OCI-LY7 (cell line): ENCODE results near the gene GNAZ. TPM values are rescaled to one million over a fixed set of nuclear protein-coding genes. Genes with fewer than 3 reads are reported as not detected.

Experiments
- BruUV-seq: library from RNA; stranded (reverse); fragments of 400-500 nt; replicated peaks from 2 replicates; lab custom pipeline; 2021; lab: Mats Ljungman, UMichigan
- CTCF ChIA-PET: fragments of 300-600 bp; sonication (Branson Sonifier 250); formaldehyde crosslinking; loops from one replicate; lab custom pipeline; 2022; ENCODE audit warnings: antibody characterized with exemption; ENCODE audit not compliant: unreplicated experiment; lab: Charles Lee
- POLR2A ChIA-PET: fragments of 300-600 bp; sonication (Branson Sonifier 250); formaldehyde crosslinking; loops from one replicate; lab custom pipeline; 2022; ENCODE audit warnings: antibody characterized with exemption; lab: Charles Lee
- DNase-seq: peaks from one replicate; pipeline ENCODE4 v3.0.0-alpha.2; 2015; ENCODE audit warnings: low spot score
- H2AFZ ChIP-seq: fragments of 200-600 bp; sonication (generic), shearing (Covaris generic); 2 replicates; pipeline ENCODE4 v1.6.1; 2014; ENCODE audit warnings: mild to moderate bottlenecking, antibody characterized with exemption, low read length, moderate library complexity
- H3K27ac ChIP-seq: fragments of 200-600 bp; sonication (generic); 2 replicates; pipeline ENCODE4 v1.5.1; 2014; ENCODE audit warnings: mixed run types, low read depth, mild to moderate bottlenecking, moderate library complexity, low read length, inconsistent platforms; ENCODE audit not compliant: poor library complexity, severe bottlenecking
- H3K36me3 ChIP-seq: fragments of 200-600 bp; sonication (generic); 2 replicates; pipeline ENCODE4 v1.6.1; 2014; ENCODE audit warnings: mild to moderate bottlenecking, antibody characterized with exemption, low read length, moderate library complexity, mixed read lengths; ENCODE audit not compliant: insufficient read depth
- H3K4me1 ChIP-seq: fragments of 200-600 bp; sonication (generic); 2 replicates; pipeline ENCODE4 v1.5.1; 2014; ENCODE audit warnings: mild to moderate bottlenecking, low read length; ENCODE audit not compliant: insufficient read depth, poor library complexity, severe bottlenecking
- H3K4me2 ChIP-seq: fragments of 200-600 bp; sonication (generic); 2 replicates; pipeline ENCODE4 v1.6.1; 2014; ENCODE audit warnings: mild to moderate bottlenecking, low read length
- H3K4me3 ChIP-seq: fragments of 200-600 bp; sonication (generic); 2 replicates; pipeline ENCODE4 v1.5.1; 2014; ENCODE audit warnings: mild to moderate bottlenecking, low read depth, low read length; ENCODE audit not compliant: poor library complexity, severe bottlenecking
- H3K79me2 ChIP-seq: fragments of 200-600 bp; sonication (generic); 2 replicates; pipeline ENCODE4 v1.6.1; 2016; ENCODE audit warnings: low read depth, mild to moderate bottlenecking, low read length, moderate library complexity, mixed read lengths; ENCODE audit not compliant: insufficient read depth
- H3K9me2 ChIP-seq: fragments of 200-600 bp; sonication (generic); 2 replicates; pipeline ENCODE4 v1.6.1; 2016; ENCODE audit warnings: mild to moderate bottlenecking, low read length, mixed read lengths; ENCODE audit not compliant: insufficient read depth
- H3K9me3 ChIP-seq: fragments of 200-600 bp; sonication (generic); 2 replicates; pipeline ENCODE4 v1.6.1; 2014; ENCODE audit warnings: mild to moderate bottlenecking, mixed run types, low read length, mixed read lengths
- H4K20me1 ChIP-seq: fragments of 200-600 bp; sonication (generic); 2 replicates; pipeline ENCODE4 v1.6.1; 2014; ENCODE audit warnings: mild to moderate bottlenecking, antibody characterized with exemption, low read length, moderate library complexity, mixed read lengths; ENCODE audit not compliant: insufficient read depth
- EZH2phosphoT487 ChIP-seq: fragments of 200-600 bp; sonication (generic); IDR thresholded peaks from 2 replicates; pipeline ENCODE4 v1.6.1; 2018; ENCODE audit warnings: low read depth, borderline replicate concordance, mild to moderate bottlenecking, mixed run types, antibody characterized with exemption, low read length, moderate library complexity, mixed read lengths
- intact Hi-C: fragments of 100-400 bp; cut with micrococcal nuclease; formaldehyde crosslinking; loops from one replicate; pipeline ENCODE4 v1.10.0; 2022; ENCODE audit not compliant: unreplicated experiment
- total RNA-seq, 2 experiments: library from RNA; depleted of rRNA in 1 of 2; stranded (reverse); fragments of >200 nt in 1 of 2; shearing (Covaris generic) in 1 of 2; gene quantifications; 2 replicates each; pipeline ENCODE4 v1.2.3, GENCODE V29; 2014 to 2022
- TF ChIP-seq, protein P1 (sequence below): fragments of 200-600 bp; sonication (generic); conservative IDR thresholded peaks from 2 replicates; pipeline ENCODE4 v1.5.1; 2014; ENCODE audit warnings: mild to moderate bottlenecking, antibody characterized with exemption, low read length, moderate library complexity, mixed read lengths

GNAZ gene
- total RNA-seq, 2 experiments from 2014 or later, result 38.5 to 46.4 TPM

DNA sequence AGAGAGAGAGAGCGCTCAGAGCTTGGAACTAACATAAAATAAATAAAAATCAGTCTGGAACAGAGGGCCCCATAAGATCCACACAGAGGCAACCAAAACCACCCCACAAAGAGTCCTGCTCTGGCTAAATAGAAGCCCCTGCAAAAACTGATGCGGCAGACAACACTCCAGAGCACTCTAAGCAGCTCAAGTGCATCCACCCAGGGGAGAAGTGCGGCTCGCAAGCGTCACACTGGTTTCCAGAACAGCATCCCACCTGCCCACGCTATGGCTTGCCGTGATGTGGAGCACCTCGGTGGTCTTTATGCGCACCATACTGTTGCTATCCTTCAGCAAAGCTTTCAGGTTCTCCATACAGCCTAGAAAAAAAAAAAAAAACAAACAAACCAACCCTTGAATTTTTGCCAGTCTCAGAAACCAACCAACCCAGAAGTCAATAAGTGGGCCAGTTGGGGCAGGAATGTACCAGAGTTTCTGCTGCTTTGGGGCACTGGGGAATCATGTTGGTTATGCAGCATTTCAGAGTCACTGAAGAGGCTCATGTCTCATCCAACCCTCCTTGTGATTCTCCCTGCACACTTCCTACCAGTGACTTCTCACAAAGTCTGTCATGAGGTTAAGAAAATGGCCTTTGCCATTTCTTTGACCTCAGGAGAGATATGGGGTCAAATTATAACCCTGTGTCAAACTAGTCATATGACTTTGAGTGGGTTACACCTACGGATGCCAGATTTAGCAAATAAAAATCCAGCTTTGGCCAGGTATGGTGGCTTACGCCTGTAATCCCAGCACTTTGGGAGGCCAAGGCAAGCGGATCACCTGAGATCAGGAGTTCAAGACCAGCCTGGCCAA is 68.5 kb downstream of the GNAZ start:
- ChIA-PET CTCF (interaction anchor here (0.7 kb wide), 1 partner anchor 103 kb away, joined by 3 read pairs; no protein-coding TSS in a partner anchor), POLR2A (interaction anchor here (0.6 to 4.0 kb wide), 8 partner anchors 10 to 254 kb away, joined by 3 to 17 read pairs (median 4); no protein-coding TSS in a partner anchor)
- Histone ChIP-seq H3K79me2 (no peaks in the 10 kb centered on the region), H3K27ac (peak overlapping the region; percentile 94), H4K20me1 (no peaks in the 10 kb centered on the region), H3K36me3 (no peaks in the 10 kb centered on the region), H3K4me2 (peak overlapping the region; percentile 68), H3K9me3 (no peaks in the 10 kb centered on the region), H3K4me3 (peak overlapping the region; percentile 35), H2AFZ (peak overlapping the region; percentile 17; the same call in 1 of the 2 replicates), H3K4me1 (peaks cover 71% of the 10 kb centered on the region), H3K9me2 (no peaks in the 10 kb centered on the region)
- TF ChIP-seq, protein P1, sequence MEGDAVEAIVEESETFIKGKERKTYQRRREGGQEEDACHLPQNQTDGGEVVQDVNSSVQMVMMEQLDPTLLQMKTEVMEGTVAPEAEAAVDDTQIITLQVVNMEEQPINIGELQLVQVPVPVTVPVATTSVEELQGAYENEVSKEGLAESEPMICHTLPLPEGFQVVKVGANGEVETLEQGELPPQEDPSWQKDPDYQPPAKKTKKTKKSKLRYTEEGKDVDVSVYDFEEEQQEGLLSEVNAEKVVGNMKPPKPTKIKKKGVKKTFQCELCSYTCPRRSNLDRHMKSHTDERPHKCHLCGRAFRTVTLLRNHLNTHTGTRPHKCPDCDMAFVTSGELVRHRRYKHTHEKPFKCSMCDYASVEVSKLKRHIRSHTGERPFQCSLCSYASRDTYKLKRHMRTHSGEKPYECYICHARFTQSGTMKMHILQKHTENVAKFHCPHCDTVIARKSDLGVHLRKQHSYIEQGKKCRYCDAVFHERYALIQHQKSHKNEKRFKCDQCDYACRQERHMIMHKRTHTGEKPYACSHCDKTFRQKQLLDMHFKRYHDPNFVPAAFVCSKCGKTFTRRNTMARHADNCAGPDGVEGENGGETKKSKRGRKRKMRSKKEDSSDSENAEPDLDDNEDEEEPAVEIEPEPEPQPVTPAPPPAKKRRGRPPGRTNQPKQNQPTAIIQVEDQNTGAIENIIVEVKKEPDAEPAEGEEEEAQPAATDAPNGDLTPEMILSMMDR, result no peak
- no peak for TF ChIP-seq EZH2phosphoT487
- DNase-seq, result no peak
- BruUV-seq, result no TSS peak
- intact Hi-C loops, result loop anchor here (2.0 to 5.0 kb wide), 2 partner anchors 36 to 272 kb away; no protein-coding TSS in a partner anchor

DNA sequence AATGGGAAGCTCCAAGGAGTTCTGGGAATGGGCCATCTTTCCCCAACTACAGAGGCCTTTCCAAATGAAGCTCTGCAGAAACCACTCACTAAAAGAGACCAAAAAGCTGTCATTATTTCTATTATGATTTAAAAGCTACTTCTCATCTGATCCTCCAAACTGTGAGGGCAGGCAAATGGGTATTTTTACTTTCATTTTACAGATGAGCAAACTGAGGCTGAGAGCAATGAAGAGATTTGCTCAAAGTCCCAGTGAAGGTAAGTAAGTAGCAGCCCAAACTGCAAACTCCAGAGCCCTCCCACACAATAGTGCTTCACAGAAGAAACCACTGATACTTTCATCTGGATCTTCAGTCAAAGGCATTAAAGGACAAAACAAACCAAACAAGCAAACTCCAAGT is 70.1 kb downstream of the GNAZ start:
- TF ChIP-seq EZH2phosphoT487, result no peak
- TF ChIP-seq, protein P1, result no peak
- POLR2A ChIA-PET, result interaction anchor here (0.6 to 4.0 kb wide), 6 partner anchors 13 to 198 kb away, joined by 3 to 17 read pairs (median 4); no protein-coding TSS in a partner anchor
- no peak overlapping the region for H3K4me3 ChIP-seq
- intact Hi-C loops, result no loop called here
- H3K9me2 ChIP-seq, result no peaks in the 10 kb centered on the region
- H3K4me1 ChIP-seq, result peaks cover 87% of the 10 kb centered on the region
- DNase-seq, result no peak
- CTCF ChIA-PET, result interaction anchor here (0.5 kb wide), 1 partner anchor 26 kb away, joined by 3 read pairs; no protein-coding TSS in a partner anchor
- peak overlapping the region; percentile 78 for H3K27ac ChIP-seq
- no peaks in the 10 kb centered on the region for H3K9me3 ChIP-seq
- H3K36me3 ChIP-seq, result no peaks in the 10 kb centered on the region
- no peaks in the 10 kb centered on the region for H3K79me2 ChIP-seq
- no peak overlapping the region; the same call in 1 of the 2 replicates for H2AFZ ChIP-seq
- BruUV-seq, result no TSS peak
- H3K4me2 ChIP-seq, result peak overlapping the region; percentile 98
- no peaks in the 10 kb centered on the region for H4K20me1 ChIP-seq
